OCI-LY1 (cell line): ENCODE data around the gene COL5A2.

Source experiments
- H2AFZ ChIP-seq: fragments of 200-600 bp; sonication (generic), shearing (Covaris generic); 2 replicates; pipeline ENCODE4 v1.6.0; 2014; ENCODE audit warnings: antibody characterized with exemption, mild to moderate bottlenecking, low read length
- H3F3A ChIP-seq: fragments of 200-600 bp; sonication (generic), shearing (Covaris generic); 2 replicates; pipeline ENCODE4 v1.6.0; 2014; ENCODE audit warnings: mild to moderate bottlenecking, antibody characterized with exemption, low read length, moderate library complexity; ENCODE audit not compliant: insufficient read depth
- H3K27ac ChIP-seq: fragments of 200-600 bp; sonication (generic); 2 replicates; pipeline ENCODE4 v1.5.1; 2014; ENCODE audit warnings: low read length, mixed run types, mild to moderate bottlenecking, low read depth; ENCODE audit not compliant: poor library complexity, severe bottlenecking
- H3K27me3 ChIP-seq: fragments of 200-600 bp; sonication (generic); 2 replicates; pipeline ENCODE4 v1.6.0; 2014; ENCODE audit warnings: antibody characterized with exemption, mild to moderate bottlenecking, low read length, moderate library complexity; ENCODE audit not compliant: insufficient read depth
- H3K36me3 ChIP-seq: fragments of 200-600 bp; sonication (generic); 2 replicates; pipeline ENCODE4 v1.6.1; 2014; ENCODE audit warnings: mild to moderate bottlenecking, antibody characterized with exemption, low read length, moderate library complexity, mixed read lengths; ENCODE audit not compliant: insufficient read depth
- H3K4me1 ChIP-seq: fragments of 200-600 bp; sonication (generic); 2 replicates; pipeline ENCODE4 v1.5.1; 2014; ENCODE audit warnings: mild to moderate bottlenecking, low read length, moderate library complexity; ENCODE audit not compliant: insufficient read depth, severe bottlenecking
- H3K4me2 ChIP-seq: fragments of 200-600 bp; sonication (generic), shearing (Covaris generic); 2 replicates; pipeline ENCODE4 v1.6.1; 2014; ENCODE audit warnings: low read length
- H3K4me3 ChIP-seq: fragments of 200-600 bp; sonication (generic); 2 replicates; pipeline ENCODE4 v1.5.1; 2014; ENCODE audit warnings: low read length, low read depth, mild to moderate bottlenecking, mixed read lengths; ENCODE audit not compliant: poor library complexity, severe bottlenecking
- H3K79me2 ChIP-seq: fragments of 200-600 bp; shearing (Covaris generic); 2 replicates; pipeline ENCODE4 v1.6.1; 2016; ENCODE audit warnings: mixed run types, low read length, mixed read lengths; ENCODE audit not compliant: insufficient read depth
- H3K9ac ChIP-seq: fragments of 200-600 bp; sonication (generic), shearing (Covaris generic); 2 replicates; pipeline ENCODE4 v1.6.1; 2014; ENCODE audit warnings: mild to moderate bottlenecking, low read length, mixed read lengths
- H3K9me2 ChIP-seq: fragments of 200-600 bp; sonication (generic), shearing (Covaris generic); 2 replicates; pipeline ENCODE4 v1.6.1; 2014; ENCODE audit warnings: low read depth, mild to moderate bottlenecking, low read length, mixed read lengths
- H3K9me3 ChIP-seq: fragments of 200-600 bp; shearing (Covaris generic); 2 replicates; pipeline ENCODE4 v1.6.1; 2014; ENCODE audit warnings: low read length, mixed read lengths
- H4K20me1 ChIP-seq: fragments of 200-600 bp; sonication (generic), shearing (Covaris generic); 2 replicates; pipeline ENCODE4 v1.6.0; 2016; ENCODE audit warnings: mild to moderate bottlenecking, low read length; ENCODE audit not compliant: insufficient read depth
- EZH2 ChIP-seq: fragments of 200-600 bp; sonication (generic), shearing (Covaris generic); IDR thresholded peaks from 2 replicates; pipeline ENCODE4 v1.8.0; 2017; ENCODE audit warnings: borderline replicate concordance, mixed run types, mild to moderate bottlenecking, antibody characterized with exemption, low read length, moderate library complexity, mixed read lengths
- TF ChIP-seq, protein P1 (sequence below): fragments of 200-600 bp; sonication (generic), shearing (Covaris generic); IDR thresholded peaks from 2 replicates; pipeline ENCODE4 v1.5.1; 2017; ENCODE audit warnings: mild to moderate bottlenecking, antibody characterized with exemption, low read length, moderate library complexity, mixed read lengths

The COL5A2 gene

DNA sequence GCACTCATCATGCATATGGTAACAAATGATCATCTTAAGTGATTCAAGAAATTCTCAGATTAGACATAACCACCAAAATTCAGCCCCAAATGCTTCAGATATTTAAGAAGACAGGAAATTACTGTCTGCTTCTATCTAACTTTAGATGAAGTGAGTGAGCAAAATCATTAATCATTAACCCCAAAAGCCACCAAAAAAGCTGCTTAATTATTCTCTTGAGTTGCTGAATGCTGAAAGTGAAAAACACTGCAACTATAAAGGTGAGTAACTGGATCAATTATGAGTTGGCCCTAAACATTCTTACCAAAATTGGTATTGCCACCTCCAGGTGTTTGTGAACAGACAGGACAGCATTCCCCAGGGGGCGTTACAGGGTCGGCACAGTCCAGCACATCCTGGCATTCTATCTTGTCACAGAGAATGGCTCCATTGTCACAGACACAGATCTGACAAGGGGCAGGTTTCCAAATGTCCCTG lies 69.6 kb downstream of the COL5A2 start:
- Histone ChIP-seq H3K27me3 (no peaks in the 10 kb centered on the region), H4K20me1 (no peaks in the 10 kb centered on the region), H2AFZ (no peak overlapping the region), H3K27ac (no peak overlapping the region), H3K9me3 (no peaks in the 10 kb centered on the region), H3K9me2 (no peaks in the 10 kb centered on the region), H3K4me1 (no peaks in the 10 kb centered on the region), H3K36me3 (no peaks in the 10 kb centered on the region), H3K4me3 (no peak overlapping the region), H3F3A (no peaks in the 10 kb centered on the region), H3K9ac (no peak overlapping the region), H3K4me2 (no peak overlapping the region), H3K79me2 (no peaks in the 10 kb centered on the region)
- TF ChIP-seq, protein P1, sequence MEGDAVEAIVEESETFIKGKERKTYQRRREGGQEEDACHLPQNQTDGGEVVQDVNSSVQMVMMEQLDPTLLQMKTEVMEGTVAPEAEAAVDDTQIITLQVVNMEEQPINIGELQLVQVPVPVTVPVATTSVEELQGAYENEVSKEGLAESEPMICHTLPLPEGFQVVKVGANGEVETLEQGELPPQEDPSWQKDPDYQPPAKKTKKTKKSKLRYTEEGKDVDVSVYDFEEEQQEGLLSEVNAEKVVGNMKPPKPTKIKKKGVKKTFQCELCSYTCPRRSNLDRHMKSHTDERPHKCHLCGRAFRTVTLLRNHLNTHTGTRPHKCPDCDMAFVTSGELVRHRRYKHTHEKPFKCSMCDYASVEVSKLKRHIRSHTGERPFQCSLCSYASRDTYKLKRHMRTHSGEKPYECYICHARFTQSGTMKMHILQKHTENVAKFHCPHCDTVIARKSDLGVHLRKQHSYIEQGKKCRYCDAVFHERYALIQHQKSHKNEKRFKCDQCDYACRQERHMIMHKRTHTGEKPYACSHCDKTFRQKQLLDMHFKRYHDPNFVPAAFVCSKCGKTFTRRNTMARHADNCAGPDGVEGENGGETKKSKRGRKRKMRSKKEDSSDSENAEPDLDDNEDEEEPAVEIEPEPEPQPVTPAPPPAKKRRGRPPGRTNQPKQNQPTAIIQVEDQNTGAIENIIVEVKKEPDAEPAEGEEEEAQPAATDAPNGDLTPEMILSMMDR = no peak
- TF ChIP-seq EZH2 = no peak

DNA sequence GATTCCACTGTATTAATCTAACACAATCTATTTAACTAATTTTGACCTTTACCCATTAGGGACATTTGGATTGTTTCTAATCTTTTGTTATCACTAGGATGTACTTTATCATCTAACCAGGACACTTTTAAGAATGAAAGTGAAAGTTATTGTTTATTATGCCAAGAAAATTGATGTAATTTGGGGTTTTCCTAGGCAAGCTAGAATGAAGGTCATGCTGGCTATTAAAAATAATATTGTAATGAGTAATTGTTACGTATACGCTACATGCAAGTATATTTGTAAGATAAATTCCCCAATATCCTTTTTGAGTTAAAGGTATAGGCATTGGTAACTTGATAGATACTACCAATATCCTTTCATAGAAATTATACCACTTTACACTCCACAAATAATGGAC lies 74.6 kb downstream of the COL5A2 start:
- no peak overlapping the region for H3K4me2 ChIP-seq
- no peak overlapping the region for H3K9ac ChIP-seq
- no peaks in the 10 kb centered on the region for H3K4me1 ChIP-seq
- no peak overlapping the region for H2AFZ ChIP-seq
- no peak overlapping the region for H3K27ac ChIP-seq
- H3K27me3 ChIP-seq = no peaks in the 10 kb centered on the region
- no peaks in the 10 kb centered on the region for H3F3A ChIP-seq
- H3K4me3 ChIP-seq = no peak overlapping the region
- H3K79me2 ChIP-seq = no peaks in the 10 kb centered on the region
- H3K36me3 ChIP-seq = no peaks in the 10 kb centered on the region
- no peaks in the 10 kb centered on the region for H3K9me2 ChIP-seq
- no peaks in the 10 kb centered on the region for H3K9me3 ChIP-seq
- H4K20me1 ChIP-seq = no peaks in the 10 kb centered on the region
- no peak for TF ChIP-seq EZH2
- TF ChIP-seq, protein P1 = no peak

DNA sequence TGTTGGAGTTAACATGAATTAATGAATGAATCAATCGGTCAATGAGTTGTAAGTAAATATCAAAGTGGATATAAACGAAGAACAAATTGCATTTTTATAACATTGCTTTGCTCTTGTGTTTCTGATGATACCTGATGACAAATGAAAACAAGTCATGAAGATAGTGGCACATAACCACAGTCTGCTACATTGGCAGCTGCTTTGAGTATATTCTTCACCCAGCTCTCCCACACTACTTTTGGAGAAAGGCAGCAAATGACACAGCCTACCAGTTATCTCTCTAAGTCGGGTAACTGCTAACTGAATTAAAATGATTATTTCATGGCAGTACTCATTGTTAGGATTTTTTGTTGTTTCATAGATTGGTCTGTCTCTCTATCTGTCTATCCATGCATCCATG lies 76.8 kb downstream of the COL5A2 start:
- no peaks in the 10 kb centered on the region for H3F3A ChIP-seq
- H3K79me2 ChIP-seq = no peaks in the 10 kb centered on the region
- H3K9me3 ChIP-seq = no peaks in the 10 kb centered on the region
- H3K36me3 ChIP-seq = no peaks in the 10 kb centered on the region
- no peaks in the 10 kb centered on the region for H4K20me1 ChIP-seq
- H3K27me3 ChIP-seq = no peaks in the 10 kb centered on the region
- H3K4me3 ChIP-seq = no peak overlapping the region
- no peaks in the 10 kb centered on the region for H3K4me1 ChIP-seq
- no peak overlapping the region for H3K27ac ChIP-seq
- no peak overlapping the region for H3K9ac ChIP-seq
- TF ChIP-seq EZH2 = no peak
- TF ChIP-seq, protein P1 = no peak
- no peak overlapping the region for H3K4me2 ChIP-seq
- no peak overlapping the region for H2AFZ ChIP-seq
- H3K9me2 ChIP-seq = no peaks in the 10 kb centered on the region
